K562 (cell line): ENCODE data around the gene ANHX.
"Not testable (repeated sequence)": the region's sequence is repeated elsewhere in the genome, so short reads cannot be mapped to it uniquely, and the experiment has no call there.

Experiments used
- BRF1 ChIP-seq: IDR thresholded peaks from 3 replicates; pipeline ENCODE4 v1.6.1; 2011; ENCODE audit warnings: borderline replicate concordance, mild to moderate bottlenecking; ENCODE audit not compliant: insufficient read length; ENCODE audit errors: extremely low read depth
- CHD2 ChIP-seq: IDR thresholded peaks from 2 replicates; pipeline ENCODE4 v1.6.1; 2011; ENCODE audit warnings: low read depth, low read length
- DMBX1 ChIP-seq: fragments of 250-450 bp; sonication (Bioruptor Pico); IDR thresholded peaks from 2 replicates; pipeline ENCODE4 v1.8.0; 2022; ENCODE audit warnings: inconsistent platforms, mild to moderate bottlenecking, moderate library complexity, borderline replicate concordance
- HNRNPL ChIP-seq: fragments of 200-400 bp; formaldehyde crosslinking; IDR thresholded peaks from 2 replicates; pipeline ENCODE4 v1.6.1; 2017; ENCODE audit warnings: low read depth, mild to moderate bottlenecking, low read length
- POLR2AphosphoS5 ChIP-seq: IDR thresholded peaks from 2 replicates; pipeline ENCODE4 v1.6.1; 2011; ENCODE audit warnings: mild to moderate bottlenecking, low read depth, low read length, moderate library complexity; ENCODE audit not compliant: control insufficient read depth, insufficient read depth
- POLR2G ChIP-seq: fragments of 200-400 bp; formaldehyde crosslinking; IDR thresholded peaks from 2 replicates; pipeline ENCODE4 v1.6.1; 2017; ENCODE audit warnings: low read depth, mild to moderate bottlenecking, antibody characterized with exemption, low read length, moderate library complexity
- SIN3A ChIP-seq, 2 experiments: fragments of 150-350 bp in 1 of 2; IDR thresholded peaks; 2 replicates each; pipeline ENCODE4 v1.6.1; 2011 to 2016; ENCODE audit warnings: borderline replicate concordance in 2 of 2, low read depth in 2 of 2, low read length in 2 of 2, mild to moderate bottlenecking in 2 of 2, moderate library complexity in 2 of 2; ENCODE audit not compliant: control insufficient read depth in 1 of 2
- SMARCB1 ChIP-seq: IDR thresholded peaks from 2 replicates; pipeline ENCODE4 v1.6.1; 2011; ENCODE audit warnings: improper control_type of control experiment, low read depth; ENCODE audit not compliant: insufficient read length
- ZNF384 ChIP-seq: IDR thresholded peaks from 2 replicates; pipeline ENCODE4 v1.6.1; 2012; ENCODE audit warnings: low read depth, low read length, improper control_type of control experiment
- TF ChIP-seq, protein P1 (sequence below), 3 experiments: fragments of 200-800 bp in 1 of 3; fragments of 250-450 bp in 1 of 3; fragments of 450-650 bp in 1 of 3; sonication (Bioruptor Pico) in 1 of 3; sonication (Bioruptor generic) in 1 of 3; formaldehyde crosslinking in 1 of 3; IDR thresholded peaks; 2 replicates each; pipeline versions ENCODE4 v1.6.1 to v1.8.0; 2016 to 2022; ENCODE audit warnings: mild to moderate bottlenecking in 2 of 3, missing genetic modification characterization in 2 of 3, missing compliant biosample characterization in 1 of 3, moderate library complexity in 1 of 3
- TF ChIP-seq, protein P2 (sequence below), 3 experiments: IDR thresholded peaks in 2 of 3; conservative IDR thresholded peaks in 1 of 3; 2 replicates each; pipeline ENCODE4 v1.5.1; 2011 to 2012; ENCODE audit warnings: low read length in 3 of 3, mild to moderate bottlenecking in 3 of 3, control low read depth in 2 of 3, improper control_type of control experiment in 1 of 3, inconsistent platforms in 1 of 3, low read depth in 1 of 3, mixed read lengths in 1 of 3, moderate library complexity in 1 of 3; ENCODE audit not compliant: insufficient read depth in 2 of 3
- TF ChIP-seq, protein P3 (sequence below): sonication (generic); formaldehyde crosslinking; IDR thresholded peaks from 2 replicates; pipeline ENCODE4 v1.8.0; 2022; ENCODE audit warnings: mild to moderate bottlenecking, missing genetic modification reagents, borderline replicate concordance
- TF ChIP-seq, protein P4 (sequence below): fragments of 450-650 bp; IDR thresholded peaks from 2 replicates; pipeline ENCODE4 v1.6.1; 2017; ENCODE audit warnings: mild to moderate bottlenecking, moderate library complexity

DNA sequence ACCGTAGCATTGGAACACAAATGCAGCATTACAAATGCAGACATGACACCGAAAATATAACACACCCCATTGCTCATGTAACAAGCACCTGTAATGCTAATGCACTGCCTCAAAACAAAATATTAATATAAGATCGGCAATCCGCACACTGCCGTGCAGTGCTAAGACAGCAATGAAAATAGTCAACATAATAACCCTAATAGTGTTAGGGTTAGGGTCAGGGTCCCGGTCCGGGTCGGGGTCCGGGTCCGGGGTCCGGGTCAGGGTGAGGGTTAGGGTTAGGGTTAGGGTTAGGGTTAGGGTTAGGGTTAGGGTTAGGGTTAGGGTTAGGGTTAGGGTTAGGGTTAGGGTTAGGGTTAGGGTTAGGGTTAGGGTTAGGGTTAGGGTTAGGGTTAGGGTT, 29.0 kb upstream of the ANHX start:
- TF ChIP-seq SMARCB1; POLR2AphosphoS5; CHD2; DMBX1 (CRISPR knock-in tag); HNRNPL; POLR2G; BRF1; SIN3A (IDR thresholded peaks at IDR 0.05; ENCODE audit: borderline replicate concordance in 2 of 2, control insufficient read depth in 1 of 2, low read depth in 2 of 2, low read length in 2 of 2); ZNF384: not testable (repeated sequence)
- TF ChIP-seq, protein P1, sequence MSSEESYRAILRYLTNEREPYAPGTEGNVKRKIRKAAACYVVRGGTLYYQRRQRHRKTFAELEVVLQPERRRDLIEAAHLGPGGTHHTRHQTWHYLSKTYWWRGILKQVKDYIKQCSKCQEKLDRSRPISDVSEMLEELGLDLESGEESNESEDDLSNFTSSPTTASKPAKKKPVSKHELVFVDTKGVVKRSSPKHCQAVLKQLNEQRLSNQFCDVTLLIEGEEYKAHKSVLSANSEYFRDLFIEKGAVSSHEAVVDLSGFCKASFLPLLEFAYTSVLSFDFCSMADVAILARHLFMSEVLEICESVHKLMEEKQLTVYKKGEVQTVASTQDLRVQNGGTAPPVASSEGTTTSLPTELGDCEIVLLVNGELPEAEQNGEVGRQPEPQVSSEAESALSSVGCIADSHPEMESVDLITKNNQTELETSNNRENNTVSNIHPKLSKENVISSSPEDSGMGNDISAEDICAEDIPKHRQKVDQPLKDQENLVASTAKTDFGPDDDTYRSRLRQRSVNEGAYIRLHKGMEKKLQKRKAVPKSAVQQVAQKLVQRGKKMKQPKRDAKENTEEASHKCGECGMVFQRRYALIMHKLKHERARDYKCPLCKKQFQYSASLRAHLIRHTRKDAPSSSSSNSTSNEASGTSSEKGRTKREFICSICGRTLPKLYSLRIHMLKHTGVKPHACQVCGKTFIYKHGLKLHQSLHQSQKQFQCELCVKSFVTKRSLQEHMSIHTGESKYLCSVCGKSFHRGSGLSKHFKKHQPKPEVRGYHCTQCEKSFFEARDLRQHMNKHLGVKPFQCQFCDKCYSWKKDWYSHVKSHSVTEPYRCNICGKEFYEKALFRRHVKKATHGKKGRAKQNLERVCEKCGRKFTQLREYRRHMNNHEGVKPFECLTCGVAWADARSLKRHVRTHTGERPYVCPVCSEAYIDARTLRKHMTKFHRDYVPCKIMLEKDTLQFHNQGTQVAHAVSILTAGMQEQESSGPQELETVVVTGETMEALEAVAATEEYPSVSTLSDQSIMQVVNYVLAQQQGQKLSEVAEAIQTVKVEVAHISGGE (CRISPR knock-in tag; IDR thresholded peaks at IDR 0.05): not testable (repeated sequence)
- TF ChIP-seq, protein P2, sequence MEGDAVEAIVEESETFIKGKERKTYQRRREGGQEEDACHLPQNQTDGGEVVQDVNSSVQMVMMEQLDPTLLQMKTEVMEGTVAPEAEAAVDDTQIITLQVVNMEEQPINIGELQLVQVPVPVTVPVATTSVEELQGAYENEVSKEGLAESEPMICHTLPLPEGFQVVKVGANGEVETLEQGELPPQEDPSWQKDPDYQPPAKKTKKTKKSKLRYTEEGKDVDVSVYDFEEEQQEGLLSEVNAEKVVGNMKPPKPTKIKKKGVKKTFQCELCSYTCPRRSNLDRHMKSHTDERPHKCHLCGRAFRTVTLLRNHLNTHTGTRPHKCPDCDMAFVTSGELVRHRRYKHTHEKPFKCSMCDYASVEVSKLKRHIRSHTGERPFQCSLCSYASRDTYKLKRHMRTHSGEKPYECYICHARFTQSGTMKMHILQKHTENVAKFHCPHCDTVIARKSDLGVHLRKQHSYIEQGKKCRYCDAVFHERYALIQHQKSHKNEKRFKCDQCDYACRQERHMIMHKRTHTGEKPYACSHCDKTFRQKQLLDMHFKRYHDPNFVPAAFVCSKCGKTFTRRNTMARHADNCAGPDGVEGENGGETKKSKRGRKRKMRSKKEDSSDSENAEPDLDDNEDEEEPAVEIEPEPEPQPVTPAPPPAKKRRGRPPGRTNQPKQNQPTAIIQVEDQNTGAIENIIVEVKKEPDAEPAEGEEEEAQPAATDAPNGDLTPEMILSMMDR (IDR thresholded peaks at IDR 0.05 in 2 of 3, conservative IDR thresholded peaks at IDR 0.05 in 1 of 3; ENCODE audit: insufficient read depth in 2 of 3, low read depth in 1 of 3, low read length in 3 of 3): not testable (repeated sequence)
- TF ChIP-seq, protein P3, sequence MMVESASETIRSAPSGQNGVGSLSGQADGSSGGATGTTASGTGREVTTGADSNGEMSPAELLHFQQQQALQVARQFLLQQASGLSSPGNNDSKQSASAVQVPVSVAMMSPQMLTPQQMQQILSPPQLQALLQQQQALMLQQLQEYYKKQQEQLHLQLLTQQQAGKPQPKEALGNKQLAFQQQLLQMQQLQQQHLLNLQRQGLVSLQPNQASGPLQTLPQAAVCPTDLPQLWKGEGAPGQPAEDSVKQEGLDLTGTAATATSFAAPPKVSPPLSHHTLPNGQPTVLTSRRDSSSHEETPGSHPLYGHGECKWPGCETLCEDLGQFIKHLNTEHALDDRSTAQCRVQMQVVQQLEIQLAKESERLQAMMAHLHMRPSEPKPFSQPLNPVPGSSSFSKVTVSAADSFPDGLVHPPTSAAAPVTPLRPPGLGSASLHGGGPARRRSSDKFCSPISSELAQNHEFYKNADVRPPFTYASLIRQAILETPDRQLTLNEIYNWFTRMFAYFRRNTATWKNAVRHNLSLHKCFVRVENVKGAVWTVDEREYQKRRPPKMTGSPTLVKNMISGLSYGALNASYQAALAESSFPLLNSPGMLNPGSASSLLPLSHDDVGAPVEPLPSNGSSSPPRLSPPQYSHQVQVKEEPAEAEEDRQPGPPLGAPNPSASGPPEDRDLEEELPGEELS: not testable (repeated sequence)
- TF ChIP-seq, protein P4, sequence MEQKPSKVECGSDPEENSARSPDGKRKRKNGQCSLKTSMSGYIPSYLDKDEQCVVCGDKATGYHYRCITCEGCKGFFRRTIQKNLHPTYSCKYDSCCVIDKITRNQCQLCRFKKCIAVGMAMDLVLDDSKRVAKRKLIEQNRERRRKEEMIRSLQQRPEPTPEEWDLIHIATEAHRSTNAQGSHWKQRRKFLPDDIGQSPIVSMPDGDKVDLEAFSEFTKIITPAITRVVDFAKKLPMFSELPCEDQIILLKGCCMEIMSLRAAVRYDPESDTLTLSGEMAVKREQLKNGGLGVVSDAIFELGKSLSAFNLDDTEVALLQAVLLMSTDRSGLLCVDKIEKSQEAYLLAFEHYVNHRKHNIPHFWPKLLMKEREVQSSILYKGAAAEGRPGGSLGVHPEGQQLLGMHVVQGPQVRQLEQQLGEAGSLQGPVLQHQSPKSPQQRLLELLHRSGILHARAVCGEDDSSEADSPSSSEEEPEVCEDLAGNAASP: not testable (repeated sequence)
